PC-9 (cell line): ENCODE data around the gene HYAL1. TPM values are rescaled to one million over a fixed set of nuclear protein-coding genes. Genes with fewer than 3 reads are reported as not detected.

ENCODE experiments used
- Bru-seq: library from RNA; stranded (reverse); fragments of 400-500 nt; gene quantifications from one replicate; lab custom pipeline; 2021; lab: Mats Ljungman, UMichigan
- BruChase-seq, 2 experiments: library from RNA; stranded (reverse); fragments of 400-500 nt; gene quantifications; one replicate each; lab custom pipeline; 2021; lab: Mats Ljungman, UMichigan
- BruUV-seq: library from RNA; stranded (reverse); fragments of 400-500 nt; replicated peaks from 2 replicates; lab custom pipeline; 2021; lab: Mats Ljungman, UMichigan
- CTCF ChIA-PET: fragments of 300-600 bp; sonication (Branson Sonifier 250); formaldehyde crosslinking; loops from one replicate; lab custom pipeline; 2022; ENCODE audit warnings: antibody characterized with exemption; lab: Charles Lee
- POLR2A ChIA-PET: fragments of 300-600 bp; sonication (Branson Sonifier 250); formaldehyde crosslinking; loops from one replicate; lab custom pipeline; 2022; ENCODE audit warnings: antibody characterized with exemption; ENCODE audit not compliant: unreplicated experiment; lab: Charles Lee
- DNase-seq, 2 experiments: peaks; one replicate each; pipeline versions ENCODE4 v3.0.0 to v3.0.0-alpha.2; 2015 to 2022; ENCODE audit warnings: mixed read lengths in 1 of 2
- H2AFZ ChIP-seq: fragments of 200-600 bp; sonication (generic); 2 replicates; pipeline ENCODE4 v1.8.1; 2017; ENCODE audit warnings: antibody characterized with exemption
- H3F3A ChIP-seq: fragments of 200-600 bp; sonication (generic); 2 replicates; pipeline ENCODE4 v1.8.1; 2017; ENCODE audit warnings: antibody characterized with exemption, mild to moderate bottlenecking, low read depth; ENCODE audit not compliant: insufficient read depth
- H3K27ac ChIP-seq: fragments of 200-600 bp; sonication (generic); 2 replicates; pipeline ENCODE4 v1.6.1; 2016; ENCODE audit warnings: mixed run types
- H3K27me3 ChIP-seq: fragments of 200-600 bp; sonication (generic); 2 replicates; pipeline ENCODE4 v1.6.1; 2016; ENCODE audit warnings: low read depth, mixed run types; ENCODE audit not compliant: insufficient read depth
- H3K36me3 ChIP-seq: fragments of 200-600 bp; sonication (generic); 2 replicates; pipeline ENCODE4 v1.6.1; 2016; ENCODE audit warnings: low read depth, mixed run types
- H3K4me1 ChIP-seq: fragments of 200-600 bp; sonication (generic); replicated peaks from 2 replicates; pipeline ENCODE4 v1.6.1; 2016; ENCODE audit warnings: mixed run types; ENCODE audit not compliant: insufficient read depth
- H3K4me2 ChIP-seq: fragments of 200-600 bp; sonication (generic); 2 replicates; pipeline ENCODE4 v1.6.1; 2017; ENCODE audit warnings: mixed run types
- H3K4me3 ChIP-seq: fragments of 200-600 bp; sonication (generic); 2 replicates; pipeline ENCODE4 v1.6.1; 2016; ENCODE audit warnings: mixed run types
- H3K79me2 ChIP-seq: fragments of 200-600 bp; sonication (generic); 2 replicates; pipeline ENCODE4 v1.6.1; 2017; ENCODE audit warnings: low read depth, mixed run types
- H3K9me2 ChIP-seq: fragments of 200-600 bp; sonication (generic); 2 replicates; pipeline ENCODE4 v1.8.1; 2017; ENCODE audit warnings: mild to moderate bottlenecking; ENCODE audit not compliant: insufficient read depth
- H3K9me3 ChIP-seq: fragments of 200-600 bp; sonication (generic); 2 replicates; pipeline ENCODE4 v1.8.1; 2016; ENCODE audit warnings: low read depth; ENCODE audit not compliant: insufficient read depth
- H4K20me1 ChIP-seq: fragments of 200-600 bp; sonication (generic); 2 replicates; pipeline ENCODE4 v1.8.1; 2017; ENCODE audit not compliant: insufficient read depth
- CTCF ChIP-seq: fragments of 200-600 bp; sonication (generic); conservative IDR thresholded peaks from 2 replicates; pipeline ENCODE4 v1.6.1; 2017; ENCODE audit warnings: mixed run types, antibody characterized with exemption, mild to moderate bottlenecking, moderate library complexity
- EZH2 ChIP-seq: fragments of 200-600 bp; sonication (generic); IDR thresholded peaks from 2 replicates; pipeline ENCODE4 v1.8.0; 2017; ENCODE audit warnings: antibody characterized with exemption, low read depth
- intact Hi-C: fragments of 100-400 bp; cut with micrococcal nuclease; formaldehyde crosslinking; loops from one replicate; pipeline ENCODE4 v1.10.0; 2022; ENCODE audit not compliant: unreplicated experiment
- long read RNA-seq: library from polyadenylated mRNA; stranded (forward); transcript quantifications from one replicate; pipeline ENCODE4 v2.0.0, GENCODE V29; 2022
- total RNA-seq: library from RNA; stranded (reverse); gene quantifications from 2 replicates; pipeline ENCODE4 v1.2.3, GENCODE V29; 2021

HYAL1 gene
- total RNA-seq (1.3 and 1.9 TPM in 2 replicates), Bru-seq, nascent RNA (percentile 35 among the genes with signal in this experiment), BruChase-seq, experiment 1, labeled RNA remaining after a 2-hour chase (percentile 41 among the genes with signal in this experiment), BruChase-seq, experiment 2, labeled RNA remaining after a 6-hour chase (percentile 40 among the genes with signal in this experiment)
- long read RNA-seq, partial matches to known transcripts = 0 of 7 reads
- long read RNA-seq, other reads (novel, unspliced or antisense) = 7 of 7 reads

GRCh38 chr3:50303013-50303815 is at the start of gene HYAL1:
TSS of gene HYAL1 (minus strand) at chr3:50303574. CDS start at chr3:50302956, 618 bp downstream.
- Histone ChIP-seq H3K9me2 (no peaks in the 10 kb centered on the region), H3K36me3 (no peaks in the 10 kb centered on the region), H3K79me2 (0 out of 2 replicates have a peak, but pooled peaks cover 7% of the 10 kb centered on the region), H3K27ac (no peak within 1 kb of the TSS), H2AFZ (no peak within 1 kb of the TSS), H3K9me3 (peaks cover 4% of the 10 kb centered on the region; the same call in 1 of the 2 replicates), H3K4me1 (peaks cover 18% of the 10 kb centered on the region), H3K27me3 (no peaks in the 10 kb centered on the region), H4K20me1 (no peaks in the 10 kb centered on the region), H3K4me2 (no peak within 1 kb of the TSS), H3K4me3 (no peak within 1 kb of the TSS), H3F3A (peaks cover 9% of the 10 kb centered on the region; the same call in 1 of the 2 replicates)
- DNase-seq = peak in 1 of 2 experiments; percentile 37
- intact Hi-C loops = no loop called here
- ChIA-PET POLR2A (interaction anchor here (0.6 to 0.8 kb wide), 4 partner anchors 14 to 136 kb away, joined by 3 to 7 read pairs (median 3); no protein-coding TSS in a partner anchor), CTCF (interaction anchor here (0.6 to 1.1 kb wide), 4 partner anchors 13 to 246 kb away, joined by 3 to 4 read pairs (median 4); no protein-coding TSS in a partner anchor)
- BruUV-seq = no TSS peak
- TF ChIP-seq CTCF = no peak
- TF ChIP-seq EZH2 = no peak

GRCh38 chr3:50352781-50353180 is 49.4 kb upstream of the HYAL1 start:
- H4K20me1 ChIP-seq = peaks cover 22% of the 10 kb centered on the region
- no peak overlapping the region for H3K4me2 ChIP-seq
- no peaks in the 10 kb centered on the region for H3K9me2 ChIP-seq
- peaks cover 37% of the 10 kb centered on the region for H3K4me1 ChIP-seq
- H3K4me3 ChIP-seq = no peak overlapping the region
- no peaks in the 10 kb centered on the region for H3K27me3 ChIP-seq
- no TSS peak for BruUV-seq
- H3K27ac ChIP-seq = no peak overlapping the region
- no peak overlapping the region for H2AFZ ChIP-seq
- intact Hi-C loops = no loop called here
- ChIA-PET POLR2A (interaction anchor here (0.7 kb wide), 1 partner anchor 188 kb away, joined by 6 read pairs; no protein-coding TSS in a partner anchor), CTCF (interaction anchor here (0.6 to 1.4 kb wide), 2 partner anchors 16 to 106 kb away, joined by 3 to 6 read pairs; no protein-coding TSS in a partner anchor)
- H3K79me2 ChIP-seq = peaks cover 40% of the 10 kb centered on the region
- peaks cover 5% of the 10 kb centered on the region; the same call in 1 of the 2 replicates for H3F3A ChIP-seq
- H3K9me3 ChIP-seq = no peaks in the 10 kb centered on the region
- DNase-seq = peak in 1 of 2 experiments; percentile 53
- H3K36me3 ChIP-seq = 0 out of 2 replicates have a peak, but pooled peaks cover under 1% of the 10 kb centered on the region
- TF ChIP-seq EZH2 (no peak), CTCF (no peak)

- Histone ChIP-seq H3K4me2 (peak overlapping the region; percentile 97), H3K27me3 (no peaks in the 10 kb centered on the region), H4K20me1 (peaks cover 10% of the 10 kb centered on the region), H3F3A (peaks cover 9% of the 10 kb centered on the region; the same call in 1 of the 2 replicates), H3K9me2 (no peaks in the 10 kb centered on the region), H3K4me1 (peaks cover 22% of the 10 kb centered on the region), H3K27ac (no peak overlapping the region), H3K36me3 (no peaks in the 10 kb centered on the region), H3K9me3 (no peaks in the 10 kb centered on the region), H2AFZ (peak overlapping the region; percentile 89), H3K4me3 (peak overlapping the region; percentile 79), H3K79me2 (peaks cover 25% of the 10 kb centered on the region)
- TSS peak; percentile 60 for BruUV-seq
- ChIA-PET CTCF (no interaction called here), POLR2A (interaction anchor here (0.6 to 0.7 kb wide), 3 partner anchors 14 to 100 kb away, joined by 3 to 6 read pairs (median 6); no protein-coding TSS in a partner anchor)
- intact Hi-C loops = loop anchor here (1.0 to 2.0 kb wide), 2 partner anchors 8 to 261 kb away; partner anchors contain the start of gene TMEM115
- no peak for TF ChIP-seq EZH2
- no peak for TF ChIP-seq CTCF
- no peak for DNase-seq
Observed at GRCh38 chr3:50351323-50351697, 47.9 kb upstream of the HYAL1 start.
